Naive thymus-derived CD4-positive, alpha-beta T cell (primary cell): Measurements from ENCODE around the gene OPN5. TPM values are rescaled to one million over a fixed set of nuclear protein-coding genes. Genes with fewer than 3 reads are reported as not detected.
"Not testable (repeated sequence)": the region's sequence is repeated elsewhere in the genome, so short reads cannot be mapped to it uniquely, and the experiment has no call there.

Source experiments
- ATAC-seq: fragments of 150-1000 bp; cut with Tn5 transposase; 2 replicates; pipeline ENCODE4 v1.10.0; 2021; ENCODE audit warnings: mild to moderate bottlenecking, moderate library complexity
- CTCF ChIA-PET: fragments of 350-600 bp; sonication (Branson Sonifier 250); formaldehyde crosslinking; loops from one replicate; lab custom pipeline; 2021; ENCODE audit warnings: antibody characterized with exemption; lab: Charles Lee
- POLR2A ChIA-PET: fragments of 350-600 bp; sonication (Branson Sonifier 250); formaldehyde crosslinking; loops from one replicate; lab custom pipeline; 2021; ENCODE audit warnings: antibody characterized with exemption, inconsistent platforms; lab: Charles Lee
- DNase-seq, 9 donors: peaks; one replicate each; pipeline versions ENCODE4 v3.0.0 to v3.0.0-alpha.2; 2020 to 2022; ENCODE audit warnings: mixed read lengths in 1 of 9
- H3K27ac ChIP-seq: one replicate; pipeline ENCODE4 v1.7.0; 2013; ENCODE audit warnings: mild to moderate bottlenecking, low read depth, low read length, moderate library complexity
- H3K27me3 ChIP-seq, 2 donors: one replicate each; pipeline ENCODE4 v1.7.0; 2013; ENCODE audit warnings: low read length in 2 of 2, mild to moderate bottlenecking in 2 of 2, moderate library complexity in 2 of 2; ENCODE audit not compliant: control insufficient read depth in 2 of 2, insufficient read depth in 2 of 2
- H3K36me3 ChIP-seq, 3 experiments: 1 replicate in 2 of 3; 2 replicates in 1 of 3; pipeline ENCODE4 v1.7.0; 2013; ENCODE audit warnings: low read length in 3 of 3, mild to moderate bottlenecking in 3 of 3, moderate library complexity in 1 of 3; ENCODE audit not compliant: insufficient read depth in 3 of 3, control insufficient read depth in 2 of 3
- H3K4me1 ChIP-seq, 2 donors: one replicate each; pipeline ENCODE4 v1.7.0; 2013; ENCODE audit warnings: low read length in 2 of 2, mild to moderate bottlenecking in 2 of 2, moderate library complexity in 1 of 2; ENCODE audit not compliant: control insufficient read depth in 2 of 2, insufficient read depth in 2 of 2
- H3K4me3 ChIP-seq: 2 replicates; pipeline ENCODE4 v1.7.0; 2013; ENCODE audit warnings: mild to moderate bottlenecking, low read length
- H3K9me3 ChIP-seq, 3 experiments: 1 replicate in 2 of 3; 2 replicates in 1 of 3; pipeline ENCODE4 v1.7.0; 2013; ENCODE audit warnings: low read length in 3 of 3; ENCODE audit not compliant: control insufficient read depth in 2 of 3
- H3K27ac Mint-ChIP-seq, 9 donors: one replicate each; pipeline ENCODE4 v1.8.0; 2020 to 2022; ENCODE audit warnings: mixed read lengths in 9 of 9, mild to moderate bottlenecking in 8 of 9, moderate library complexity in 5 of 9, inconsistent platforms in 2 of 9
- H3K27me3 Mint-ChIP-seq, 5 donors: one replicate each; pipeline ENCODE4 v1.8.0; 2021 to 2022; ENCODE audit warnings: mixed read lengths in 5 of 5, mild to moderate bottlenecking in 1 of 5
- H3K36me3 Mint-ChIP-seq, 5 donors: one replicate each; pipeline ENCODE4 v1.8.0; 2020 to 2022; ENCODE audit warnings: mixed read lengths in 5 of 5, mild to moderate bottlenecking in 3 of 5, inconsistent platforms in 1 of 5
- H3K4me1 Mint-ChIP-seq, 7 donors: one replicate each; pipeline ENCODE4 v1.8.0; 2020 to 2022; ENCODE audit warnings: mixed read lengths in 7 of 7, mild to moderate bottlenecking in 3 of 7, inconsistent platforms in 1 of 7
- H3K4me3 Mint-ChIP-seq, 10 donors: one replicate each; pipeline ENCODE4 v1.8.0; 2020 to 2022; ENCODE audit warnings: mild to moderate bottlenecking in 10 of 10, mixed read lengths in 10 of 10, moderate library complexity in 6 of 10, inconsistent platforms in 2 of 10
- H3K9me3 Mint-ChIP-seq, 11 donors: one replicate each; pipeline ENCODE4 v1.8.0; 2020 to 2022; ENCODE audit warnings: mixed read lengths in 11 of 11, mild to moderate bottlenecking in 4 of 11, inconsistent platforms in 1 of 11, moderate library complexity in 1 of 11
- intact Hi-C, 2 donors: fragments of 100-400 bp; cut with micrococcal nuclease; formaldehyde crosslinking; loops; one replicate each; pipeline ENCODE4 v1.15.1; 2023
- polyA plus RNA-seq, 2 donors: library from polyadenylated mRNA; unstranded; fragments of 300-500 nt; fragmentation: Illumina TruSeq; gene quantifications; one replicate each; pipeline ENCODE4 v1.2.3, GENCODE V29; 2021
- total RNA-seq, 6 experiments: library from RNA in 5 of 6; stranded (reverse) in 5 of 6; gene quantifications; 1 replicate in 5 of 6; 2 replicates in 1 of 6; pipeline ENCODE4 v1.2.3 and lab custom pipeline; 2021 to 2026

Gene OPN5
- total and polyA plus RNA-seq, 7 experiments from 2014 or later = not detected

- ATAC-seq = no peak
- CTCF ChIA-PET = interaction anchor here (0.6 kb wide), 1 partner anchor 48 kb away, joined by 3 read pairs; no protein-coding TSS in a partner anchor
- intact Hi-C loops = no loop called here
Observed at GRCh38 chr6:47741807-47742206, 40.0 kb upstream of the OPN5 start.

DNA sequence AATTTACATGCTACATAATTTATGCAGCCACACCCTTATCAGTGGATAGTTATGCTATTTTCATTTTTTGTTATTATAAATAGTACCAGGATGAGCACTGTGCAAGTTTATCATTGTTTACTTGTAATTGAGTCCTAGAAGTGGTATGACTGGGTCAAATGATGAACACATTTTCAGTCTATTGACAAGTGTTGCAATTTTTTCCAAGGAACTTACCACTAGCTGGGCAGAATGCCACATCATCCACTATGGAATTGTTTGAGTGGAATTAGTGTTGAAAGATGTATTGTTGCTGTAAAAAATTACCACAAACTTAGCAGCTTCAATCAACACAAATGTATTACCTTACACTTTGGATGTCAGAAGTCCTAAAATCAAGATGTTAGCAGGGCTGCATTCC lies 38.1 kb upstream of the OPN5 start:
- Mint-ChIP-seq H3K4me3 (no peak overlapping the region), H3K27me3 (peaks cover 0 to 7% (median 0%) of the 10 kb centered on the region in 5 donors), H3K36me3 (no peaks in the 10 kb centered on the region), H3K27ac (no peak overlapping the region), H3K9me3 (peaks cover 0 to 6% (median 0%) of the 10 kb centered on the region in 11 donors), H3K4me1 (peaks cover 0 to 3% (median 0%) of the 10 kb centered on the region in 7 donors)
- no peaks in the 10 kb centered on the region for H3K27me3 ChIP-seq
- no peak overlapping the region for H3K27ac ChIP-seq
- ATAC-seq (no peak), DNase-seq (no peak)
- intact Hi-C loops = no loop called here
- H3K9me3 ChIP-seq = no peaks in the 10 kb centered on the region
- H3K36me3 ChIP-seq = no peaks in the 10 kb centered on the region
- H3K4me3 ChIP-seq = no peak overlapping the region
- H3K4me1 ChIP-seq = no peaks in the 10 kb centered on the region
- POLR2A ChIA-PET = no interaction called here
- CTCF ChIA-PET = no interaction called here

More at GRCh38 chr6:47741807-47742206, 40.0 kb upstream of the OPN5 start:
- H3K4me3 ChIP-seq = no peak overlapping the region
- no peaks in the 10 kb centered on the region for H3K4me1 ChIP-seq
- H3K9me3 ChIP-seq = no peaks in the 10 kb centered on the region
- Mint-ChIP-seq H3K4me3 (no peak overlapping the region), H3K27me3 (peaks cover 0 to 7% (median 0%) of the 10 kb centered on the region in 5 donors), H3K27ac (no peak overlapping the region), H3K4me1 (peaks cover 0 to 3% (median 0%) of the 10 kb centered on the region in 7 donors), H3K36me3 (no peaks in the 10 kb centered on the region), H3K9me3 (peaks cover 0 to 6% (median 0%) of the 10 kb centered on the region in 11 donors)
- no peaks in the 10 kb centered on the region for H3K36me3 ChIP-seq
- no peaks in the 10 kb centered on the region for H3K27me3 ChIP-seq
- DNase-seq = no peak
- no peak overlapping the region for H3K27ac ChIP-seq
- POLR2A ChIA-PET = no interaction called here

- H3K4me3 Mint-ChIP-seq = not testable (repeated sequence)
Observed at GRCh38 chr6:47745269-47745668, 36.6 kb upstream of the OPN5 start.

DNA sequence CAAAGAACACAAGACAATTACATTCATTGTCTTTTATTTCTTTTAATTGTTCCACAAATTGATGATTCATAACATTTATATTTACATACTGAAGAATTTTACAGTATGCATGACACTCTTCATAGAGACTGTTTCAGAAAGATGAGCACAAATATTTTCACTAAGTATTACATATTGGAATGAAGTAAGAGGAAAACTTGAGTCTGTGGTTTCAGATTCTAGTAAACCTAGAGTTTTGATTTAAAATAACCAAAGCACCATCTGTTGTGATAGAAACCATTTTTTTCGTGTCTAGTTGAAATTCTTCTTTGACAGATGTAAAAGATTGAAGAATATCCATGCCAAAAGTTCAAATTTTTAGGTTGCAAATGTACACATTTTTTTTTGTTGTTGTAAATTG lies 32.1 kb upstream of the OPN5 start:
- DNase-seq (no peak), ATAC-seq (no peak)
- H3K27ac Mint-ChIP-seq = no peak overlapping the region
- Histone ChIP-seq H3K9me3 (no peaks in the 10 kb centered on the region), H3K36me3 (no peaks in the 10 kb centered on the region), H3K27me3 (no peaks in the 10 kb centered on the region), H3K4me1 (no peaks in the 10 kb centered on the region), H3K27ac (no peak overlapping the region), H3K4me3 (no peak overlapping the region)
- peaks cover 7 to 24% (median 17%) of the 10 kb centered on the region in 5 donors for H3K27me3 Mint-ChIP-seq
- H3K4me3 Mint-ChIP-seq = no peak overlapping the region
- no peaks in the 10 kb centered on the region for H3K36me3 Mint-ChIP-seq
- intact Hi-C loops = no loop called here
- POLR2A ChIA-PET = no interaction called here
- no peaks in the 10 kb centered on the region for H3K4me1 Mint-ChIP-seq
- peaks cover 0 to 9% (median 0%) of the 10 kb centered on the region in 11 donors for H3K9me3 Mint-ChIP-seq
- CTCF ChIA-PET = interaction anchor here (0.7 to 1.0 kb wide), 2 partner anchors 16 to 37 kb away, joined by 3 to 4 read pairs; no protein-coding TSS in a partner anchor

More at GRCh38 chr6:47745269-47745668, 36.6 kb upstream of the OPN5 start:
- H3K9me3 Mint-ChIP-seq, H3K36me3 ChIP-seq, ATAC-seq, DNase-seq, H3K9me3 ChIP-seq, H3K4me1 Mint-ChIP-seq, H3K4me3 ChIP-seq, H3K27me3 Mint-ChIP-seq, intact Hi-C loops, H3K36me3 Mint-ChIP-seq, H3K27me3 ChIP-seq, H3K27ac ChIP-seq, CTCF ChIA-PET, POLR2A ChIA-PET, H3K4me1 ChIP-seq, H3K27ac Mint-ChIP-seq: not testable (repeated sequence)

- Mint-ChIP-seq H3K4me1 (no peaks in the 10 kb centered on the region), H3K27ac (no peak overlapping the region), H3K9me3 (peaks cover 0 to 12% (median 0%) of the 10 kb centered on the region in 11 donors), H3K36me3 (no peaks in the 10 kb centered on the region), H3K27me3 (peaks cover 15 to 31% (median 23%) of the 10 kb centered on the region in 5 donors), H3K4me3 (no peak overlapping the region)
- CTCF ChIA-PET = no interaction called here
- DNase-seq (no peak), ATAC-seq (no peak)
- H3K9me3 ChIP-seq = no peaks in the 10 kb centered on the region
- no peaks in the 10 kb centered on the region for H3K27me3 ChIP-seq
- intact Hi-C loops = no loop called here
- H3K4me1 ChIP-seq = no peaks in the 10 kb centered on the region
- no peak overlapping the region for H3K27ac ChIP-seq
- POLR2A ChIA-PET = no interaction called here
- no peak overlapping the region for H3K4me3 ChIP-seq
- no peaks in the 10 kb centered on the region for H3K36me3 ChIP-seq
Observed at GRCh38 chr6:47752801-47753200, 29.0 kb upstream of the OPN5 start.

GRCh38 chr6:47759364-47759763 lies 22.5 kb upstream of the OPN5 start:
- Histone ChIP-seq H3K27ac (no peak overlapping the region), H3K4me1 (no peaks in the 10 kb centered on the region), H3K27me3 (no peaks in the 10 kb centered on the region), H3K36me3 (no peaks in the 10 kb centered on the region), H3K4me3 (no peak overlapping the region), H3K9me3 (no peaks in the 10 kb centered on the region)
- ATAC-seq = no peak
- CTCF ChIA-PET = no interaction called here
- Mint-ChIP-seq H3K27ac (no peak overlapping the region), H3K27me3 (peaks cover 14 to 27% (median 16%) of the 10 kb centered on the region in 5 donors), H3K4me1 (no peaks in the 10 kb centered on the region), H3K4me3 (no peak overlapping the region), H3K36me3 (no peaks in the 10 kb centered on the region), H3K9me3 (peaks cover 0 to 4% (median 0%) of the 10 kb centered on the region in 11 donors)
- intact Hi-C loops = no loop called here
- no peak for DNase-seq
- POLR2A ChIA-PET = interaction anchor here (0.5 kb wide), 1 partner anchor 8 kb away, joined by 3 read pairs; no protein-coding TSS in a partner anchor

DNA sequence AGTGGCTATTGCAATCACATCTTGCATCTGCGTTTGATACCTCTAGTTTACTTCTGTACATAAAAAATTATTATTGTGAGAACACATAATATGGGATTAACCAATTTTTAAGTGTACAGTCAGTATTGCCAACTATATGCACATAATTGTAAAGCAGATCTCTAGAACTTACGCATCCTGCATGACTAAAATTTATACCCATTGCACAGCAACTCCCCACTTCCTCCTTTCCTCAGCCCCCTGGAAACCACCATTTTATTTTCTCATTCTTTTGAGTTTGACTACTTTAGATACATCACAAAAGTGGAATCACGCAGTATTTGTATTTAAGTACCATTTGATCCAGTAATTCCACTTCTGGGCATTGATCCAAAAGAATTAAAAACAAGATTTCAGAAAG lies 19.3 kb upstream of the OPN5 start:
- ATAC-seq (no peak), DNase-seq (no peak)
- Histone ChIP-seq H3K4me3 (no peak overlapping the region), H3K27me3 (no peaks in the 10 kb centered on the region), H3K36me3 (no peaks in the 10 kb centered on the region), H3K4me1 (no peaks in the 10 kb centered on the region), H3K9me3 (no peaks in the 10 kb centered on the region), H3K27ac (no peak overlapping the region)
- ChIA-PET POLR2A (no interaction called here), CTCF (no interaction called here)
- no peak overlapping the region for H3K4me3 Mint-ChIP-seq
- no peaks in the 10 kb centered on the region for H3K4me1 Mint-ChIP-seq
- intact Hi-C loops = no loop called here
- peaks cover 0 to 9% (median 3%) of the 10 kb centered on the region in 11 donors for H3K9me3 Mint-ChIP-seq
- H3K36me3 Mint-ChIP-seq = no peaks in the 10 kb centered on the region
- H3K27ac Mint-ChIP-seq = no peak overlapping the region
- peaks cover 5 to 22% (median 9%) of the 10 kb centered on the region in 5 donors for H3K27me3 Mint-ChIP-seq
